AG20443 (cell line): Measurements from ENCODE around the gene ZC3H15.

Source experiments
- DNase-seq: peaks from one replicate; pipeline ENCODE4 v3.0.0; 2012; ENCODE audit warnings: low spot score, mixed read lengths

Gene ZC3H15

GRCh38 chr2:186542002-186542401 is 55.9 kb downstream of the ZC3H15 start:
- DNase-seq: no peak

GRCh38 chr2:186543561-186544131 is 57.6 kb downstream of the ZC3H15 start:
- DNase-seq: peak; percentile 30

GRCh38 chr2:186544255-186544675 is 58.2 kb downstream of the ZC3H15 start:
- peak; percentile 42 for DNase-seq

GRCh38 chr2:186546846-186547245 is 60.8 kb downstream of the ZC3H15 start:
- peak; percentile 62 for DNase-seq

- no peak for DNase-seq
These were observed 65.4 kb downstream of the ZC3H15 start for GRCh38 chr2:186551323-186552050.

- no peak for DNase-seq
These were observed 68.4 kb downstream of the ZC3H15 start for GRCh38 chr2:186554429-186554828.

GRCh38 chr2:186554850-186555671 is 69.0 kb downstream of the ZC3H15 start:
- no peak for DNase-seq

- DNase-seq: peak; percentile 16
These were observed 72.6 kb downstream of the ZC3H15 start for GRCh38 chr2:186558512-186559276.
